HG02943 (cell line): ENCODE measurements around the gene RNU5D-1.
"Not testable (repeated sequence)": the region's sequence is repeated elsewhere in the genome, so short reads cannot be mapped to it uniquely, and the experiment has no call there.

Experiments
- ATAC-seq: cut with Tn5 transposase; IDR thresholded peaks from one replicate; pipeline ENCODE4 v1.9.1; 2021; ENCODE audit warnings: mild to moderate bottlenecking, low read depth, moderate library complexity; ENCODE audit not compliant: unreplicated experiment

Gene RNU5D-1

DNA sequence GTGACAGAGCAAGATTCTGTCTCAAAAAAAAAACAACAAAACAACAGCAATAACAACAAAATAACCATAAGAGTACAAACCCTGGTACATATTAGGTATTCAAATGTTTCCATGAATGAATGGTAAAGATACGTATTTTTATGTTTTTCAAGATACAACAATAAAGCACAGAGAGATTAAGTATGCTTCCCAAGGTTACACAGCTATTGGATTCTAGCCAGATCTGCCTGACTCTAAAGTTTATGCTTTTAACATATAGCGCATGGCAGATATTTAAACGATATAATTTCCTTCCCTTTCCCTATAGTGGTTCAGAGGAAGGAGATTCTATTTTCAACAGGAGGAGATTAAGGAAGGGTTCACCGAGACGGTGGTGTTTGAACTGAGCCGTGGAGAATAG lies 25.5 kb downstream of the RNU5D-1 start:
- ATAC-seq = no peak

DNA sequence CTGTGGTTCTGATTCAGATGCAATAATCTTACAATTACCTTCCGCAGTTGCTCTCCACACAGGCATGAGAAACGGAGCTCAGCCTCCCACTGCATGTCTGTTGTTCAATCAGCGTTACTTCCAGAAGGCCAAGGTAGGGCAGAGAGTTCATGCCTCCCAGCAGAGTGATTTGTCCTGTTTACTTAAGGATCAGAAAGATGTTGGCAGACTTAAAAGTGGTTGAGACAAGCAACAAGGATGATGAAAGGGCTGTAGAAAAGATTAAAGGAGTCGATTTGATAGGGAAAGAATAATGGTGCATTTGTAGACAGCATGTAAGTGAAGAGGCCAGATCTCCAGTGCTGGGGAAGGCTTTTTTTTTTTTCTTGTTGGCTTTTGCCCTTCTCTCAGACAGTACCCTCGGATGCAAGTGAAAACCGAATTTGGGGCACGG lies 29.8 kb downstream of the RNU5D-1 start:
- no peak for ATAC-seq

DNA sequence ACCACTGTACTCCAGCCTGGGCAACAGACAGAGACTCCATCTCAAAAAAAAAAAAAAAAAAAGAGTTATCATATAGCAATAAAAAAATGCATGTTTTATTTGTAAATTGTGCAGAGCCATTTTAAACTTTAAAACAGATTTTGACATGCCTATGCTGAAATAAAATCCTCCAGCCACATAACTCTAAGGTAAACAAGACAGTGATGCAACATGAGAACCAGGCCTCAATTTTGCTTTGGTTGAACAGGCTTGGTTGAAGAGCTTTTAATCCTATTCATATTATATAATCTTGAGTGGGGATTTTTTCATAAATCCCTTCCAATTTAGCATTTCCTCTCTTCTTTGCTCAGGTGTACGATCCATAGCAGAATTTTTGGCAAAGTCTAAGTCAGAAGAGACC lies 30.4 kb downstream of the RNU5D-1 start:
- ATAC-seq = no peak

DNA sequence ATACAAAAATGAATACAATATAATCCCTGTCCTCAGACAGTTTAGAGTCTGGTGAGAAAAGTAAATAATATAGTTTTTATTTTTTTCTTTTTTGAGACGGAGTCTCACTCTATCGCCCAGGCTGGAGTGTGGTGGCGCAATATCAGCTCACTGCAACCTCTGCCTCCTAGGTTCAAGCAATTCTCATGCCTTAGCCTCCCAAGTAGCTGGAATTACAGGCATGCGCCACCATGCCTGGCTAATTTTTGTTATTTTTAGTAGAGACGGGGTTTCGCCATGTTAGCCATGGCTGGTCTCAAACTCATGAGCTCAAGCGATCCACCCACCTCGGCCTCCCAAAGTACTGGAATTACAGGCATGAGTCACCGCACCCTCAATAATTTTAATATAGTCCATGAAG lies 31.6 kb downstream of the RNU5D-1 start:
- ATAC-seq = not testable (repeated sequence)

DNA sequence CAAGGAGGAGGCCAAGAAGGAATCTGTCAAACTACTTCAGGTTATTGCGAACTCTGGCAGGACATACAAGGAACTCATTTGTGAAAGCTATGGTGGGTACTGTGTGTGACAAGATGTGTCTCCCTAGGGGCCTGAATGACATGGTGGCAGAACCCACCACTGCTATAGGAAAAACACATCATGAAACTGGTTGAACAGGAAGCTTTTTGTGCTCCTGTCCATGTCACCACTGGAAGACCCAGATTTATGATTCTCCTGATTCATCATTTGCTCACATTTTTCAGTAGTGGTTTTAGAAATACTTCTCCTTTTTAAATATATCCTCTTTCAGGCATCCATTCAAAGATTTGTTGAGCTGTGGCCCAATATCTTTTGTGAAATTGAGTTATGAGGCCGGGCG lies 32.8 kb downstream of the RNU5D-1 start:
- ATAC-seq = no peak

DNA sequence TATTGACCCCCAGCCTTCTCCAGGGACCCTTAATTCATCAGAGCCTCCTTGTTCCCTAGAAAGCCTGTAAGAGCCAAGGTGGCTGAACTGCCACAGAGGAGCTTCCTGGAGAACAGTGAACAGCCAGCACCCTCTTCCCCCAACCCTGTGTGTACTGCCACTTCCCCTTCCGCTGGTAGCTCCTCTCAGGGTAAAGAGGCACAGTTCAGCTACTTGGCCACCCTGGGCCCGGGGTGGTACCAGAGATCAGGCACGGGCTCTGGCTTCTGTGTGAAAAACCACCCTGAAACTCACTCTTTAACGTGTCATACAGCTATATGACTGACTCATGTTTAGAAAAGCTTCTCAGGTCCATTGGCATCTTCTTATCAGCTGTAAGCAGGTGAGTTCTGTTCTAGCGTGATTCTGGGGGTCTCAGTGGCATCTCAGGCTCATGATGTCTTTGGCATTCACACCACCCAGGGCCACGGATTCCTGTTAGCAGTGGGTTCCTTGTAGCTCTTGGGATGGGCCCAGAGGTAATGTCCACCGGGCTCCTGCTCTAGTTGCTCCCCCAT lies 34.1 kb downstream of the RNU5D-1 start:
- no peak for ATAC-seq

DNA sequence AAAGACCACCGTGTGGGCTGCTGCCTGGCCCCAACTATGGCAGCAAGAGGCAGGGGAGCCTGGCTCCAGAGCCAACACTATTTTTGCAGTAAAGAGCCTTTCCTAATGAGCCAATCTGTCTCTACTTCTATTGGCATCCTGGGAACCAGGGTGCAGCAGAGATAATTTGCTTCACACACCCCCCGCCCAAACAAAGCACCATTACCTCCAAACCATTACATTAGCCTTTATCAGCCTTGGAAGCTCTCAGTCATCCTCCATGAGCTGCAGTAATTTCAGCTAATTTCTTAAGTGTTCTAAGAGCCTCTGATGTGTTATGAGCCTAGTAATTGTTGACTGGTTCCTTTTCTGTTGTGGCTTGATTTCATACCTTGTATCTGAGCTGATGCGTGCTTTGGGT lies 34.9 kb downstream of the RNU5D-1 start:
- ATAC-seq = no peak

DNA sequence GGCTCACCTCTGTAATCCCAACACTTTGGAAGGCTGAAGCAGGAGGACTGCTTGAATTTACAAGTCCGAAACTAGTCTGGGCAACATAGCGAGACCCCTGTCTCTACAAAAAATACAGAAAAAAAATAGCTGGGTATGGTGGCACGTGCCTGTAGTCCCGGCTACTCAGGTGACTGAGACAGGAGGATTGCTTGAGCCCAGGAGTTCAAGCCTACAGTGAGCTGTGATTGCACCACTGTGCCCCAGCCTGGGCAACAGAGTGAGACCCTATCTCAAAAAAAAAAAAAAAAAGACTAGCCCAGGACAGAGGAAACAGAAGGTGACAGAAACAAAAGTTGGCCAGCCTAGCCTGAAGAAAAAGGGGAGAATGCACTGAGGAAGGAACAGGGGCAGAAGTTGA lies 35.3 kb downstream of the RNU5D-1 start:
- no peak for ATAC-seq

DNA sequence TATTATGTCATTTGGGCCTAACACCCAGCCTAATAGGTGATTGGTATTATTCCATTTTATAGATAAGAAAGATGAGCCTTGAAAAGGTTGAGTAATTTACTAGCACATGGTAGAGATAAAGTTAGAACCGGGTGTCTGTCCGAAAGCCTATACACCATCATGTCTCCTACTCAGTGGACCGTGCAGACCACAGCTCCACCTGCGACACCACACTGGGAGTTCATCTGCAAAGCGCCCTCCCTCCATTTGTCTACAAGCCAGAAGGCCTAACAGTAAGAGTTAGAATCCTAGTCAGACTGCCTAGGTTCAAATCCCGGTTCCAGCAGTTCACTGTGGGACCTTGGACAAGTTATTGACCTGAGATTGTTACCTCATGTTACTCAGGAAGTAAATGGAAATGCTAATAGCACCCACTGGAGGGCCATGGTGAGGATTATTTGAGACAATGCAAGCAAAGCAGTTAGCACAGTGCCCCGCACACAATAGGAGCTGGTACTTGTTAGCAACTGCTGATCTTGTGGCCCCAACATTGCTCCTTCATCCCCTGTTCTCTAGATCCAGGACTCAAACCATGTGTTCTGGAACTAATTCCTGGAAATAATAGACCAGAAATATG lies 36.0 kb downstream of the RNU5D-1 start:
- ATAC-seq = peak; percentile 58

DNA sequence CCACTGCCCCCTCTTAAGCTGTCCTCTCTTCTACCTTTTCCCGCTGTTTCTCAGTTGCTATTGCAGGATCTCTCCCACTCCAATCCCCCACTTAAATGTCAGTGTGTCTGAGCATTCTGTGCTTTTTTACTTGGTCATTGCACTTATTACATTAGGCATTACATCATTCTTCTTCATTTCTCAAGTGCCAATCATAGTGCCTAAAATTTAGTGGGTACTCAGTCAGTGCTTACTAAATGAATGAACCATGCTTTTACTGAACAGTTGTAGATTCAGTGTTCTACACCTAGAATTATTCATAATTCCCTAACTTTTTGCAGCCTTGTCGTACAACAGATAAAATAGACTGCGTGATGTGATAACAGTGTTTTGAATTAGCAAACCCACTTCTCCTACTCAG lies 37.1 kb downstream of the RNU5D-1 start:
- no peak for ATAC-seq

DNA sequence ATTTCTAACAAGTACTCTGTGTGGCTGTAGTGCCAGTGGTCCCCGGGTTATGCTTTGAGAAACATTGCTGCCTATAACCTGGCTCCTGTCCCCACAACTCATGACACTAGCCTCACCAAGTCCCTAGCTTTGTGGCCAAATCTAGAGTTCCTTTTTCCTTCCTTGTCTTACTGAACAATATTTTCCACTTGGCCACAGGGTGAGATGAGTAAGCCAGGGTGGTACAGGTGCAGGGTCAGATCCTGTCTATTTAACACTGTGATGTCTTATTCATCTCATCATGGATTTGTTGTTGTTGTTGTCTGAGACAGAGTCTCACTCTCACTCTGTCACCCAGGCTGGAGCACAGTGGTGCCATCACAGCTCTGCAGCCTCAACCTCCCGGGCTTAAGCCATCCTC lies 37.8 kb downstream of the RNU5D-1 start:
- no peak for ATAC-seq

DNA sequence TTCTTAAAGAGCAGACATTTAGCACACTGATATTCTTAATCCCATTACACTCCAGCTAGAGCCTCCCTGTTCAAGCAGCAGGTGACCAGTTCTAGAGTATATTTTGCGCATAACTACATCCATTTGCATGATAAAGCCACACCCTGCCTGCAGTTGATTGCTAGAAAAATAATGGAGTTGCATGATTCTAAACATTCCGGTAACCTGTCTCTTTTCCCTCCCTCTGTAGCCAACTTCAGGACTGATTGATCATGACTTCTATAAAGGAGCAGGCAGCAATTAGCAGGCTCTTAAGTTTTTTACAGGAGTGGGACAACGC lies 41.6 kb downstream of the RNU5D-1 start:
- ATAC-seq = no peak

DNA sequence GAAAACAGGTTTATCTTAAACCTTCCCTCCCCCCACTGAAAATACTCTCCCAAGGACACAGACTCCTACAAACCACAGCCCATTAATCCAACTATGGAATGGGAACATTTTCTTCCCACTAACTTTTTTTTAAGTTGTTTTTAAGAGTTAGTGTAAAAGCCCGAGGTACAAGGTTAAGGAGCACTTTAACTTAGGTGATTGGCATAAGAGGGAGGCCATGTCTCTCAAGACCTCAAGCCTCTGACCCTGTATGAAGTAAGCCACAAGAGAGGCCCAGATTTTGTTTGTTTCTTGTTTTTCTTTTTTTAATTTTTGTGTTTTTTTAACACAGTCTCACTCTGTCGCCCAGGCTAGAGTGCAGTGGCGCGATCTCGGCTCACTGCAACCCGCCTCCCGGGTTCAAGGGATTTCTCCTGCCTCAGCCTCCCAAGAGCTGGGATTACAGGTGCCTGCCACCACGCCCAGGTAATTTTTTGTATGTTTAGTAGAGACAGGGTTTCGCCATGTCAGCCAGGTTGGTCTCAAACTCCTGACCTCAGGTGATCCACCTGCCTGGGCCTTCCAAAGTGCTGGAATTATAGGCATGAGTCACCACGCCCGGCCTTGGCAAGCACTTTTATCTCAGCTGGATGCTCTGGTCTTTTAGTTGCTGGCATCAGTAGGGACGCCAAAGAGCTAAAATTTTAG lies 42.1 kb downstream of the RNU5D-1 start:
- ATAC-seq = no peak

DNA sequence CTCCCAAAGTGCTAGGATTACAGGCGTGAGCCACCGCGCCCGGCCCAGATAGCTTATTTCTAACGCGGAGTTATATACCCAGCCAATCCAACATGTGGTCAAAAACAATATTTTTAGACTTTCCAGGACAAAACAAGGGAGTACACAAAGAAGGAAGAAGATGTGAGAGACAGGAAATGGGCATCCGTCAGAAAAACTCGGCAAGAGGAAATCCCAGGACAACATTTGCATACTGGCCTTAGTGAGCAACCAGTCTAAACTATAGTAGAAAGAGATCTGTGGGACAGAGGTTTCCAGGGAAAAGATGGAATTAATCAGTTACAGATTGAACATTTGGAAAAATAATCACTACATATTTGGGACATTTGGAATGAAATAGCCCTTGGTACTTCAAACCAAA lies 45.1 kb downstream of the RNU5D-1 start:
- ATAC-seq = no peak

DNA sequence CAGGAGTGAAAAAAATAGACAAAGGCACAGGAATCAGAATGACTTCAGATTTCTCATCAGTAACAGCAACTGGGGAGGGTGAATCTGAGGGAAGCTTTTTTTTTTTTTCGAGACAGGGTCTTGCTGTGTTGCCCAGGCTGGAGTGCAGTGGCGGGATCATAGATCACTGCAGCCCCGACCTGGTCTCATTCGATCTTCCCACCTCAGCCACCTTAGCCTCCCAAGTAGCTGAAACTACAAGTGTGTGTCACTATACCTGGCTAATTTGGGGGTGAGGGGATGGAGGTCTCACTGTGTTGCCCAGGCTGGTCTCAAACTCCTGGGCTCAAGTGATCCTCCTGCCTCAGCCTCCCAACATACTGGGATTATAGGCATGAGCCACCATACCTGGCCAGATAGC lies 45.8 kb downstream of the RNU5D-1 start:
- no peak for ATAC-seq

DNA sequence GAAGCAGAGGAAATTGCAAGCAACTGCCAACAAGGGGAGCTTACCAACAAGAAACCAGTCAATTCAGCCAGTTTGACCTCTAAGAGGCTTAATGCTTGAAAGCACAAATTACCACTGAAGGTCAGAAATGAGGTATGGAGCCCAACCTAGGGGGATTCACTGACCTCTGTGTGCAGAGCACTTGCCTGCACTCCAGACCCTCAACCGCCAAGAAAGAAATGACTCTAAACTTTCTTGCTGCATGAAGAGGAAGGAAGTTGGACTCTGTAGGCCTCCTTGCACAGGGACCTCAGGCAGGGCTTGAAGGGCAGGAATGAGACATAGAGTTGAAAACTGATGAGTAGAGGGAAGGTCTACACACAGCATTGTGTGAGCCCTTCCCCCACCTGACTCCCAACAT lies 46.4 kb downstream of the RNU5D-1 start:
- no peak for ATAC-seq

DNA sequence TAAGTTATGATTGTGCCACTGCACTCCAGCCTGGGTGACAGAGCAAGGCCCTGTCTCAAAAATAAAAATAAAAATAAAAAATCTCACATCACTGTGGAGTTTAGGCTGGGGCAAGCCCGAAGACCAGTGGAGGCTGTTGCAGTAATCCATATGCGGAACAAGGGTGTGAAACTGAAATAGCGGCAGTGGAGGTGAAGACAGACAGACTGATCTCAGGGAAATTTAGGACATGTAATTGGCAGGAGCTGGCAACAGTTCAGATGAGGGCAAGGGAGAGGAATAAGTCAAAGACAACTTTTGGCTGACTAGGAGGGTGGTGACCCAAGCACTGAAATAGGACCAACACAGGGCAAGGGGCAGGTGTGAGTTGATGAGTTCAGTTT lies 48.1 kb downstream of the RNU5D-1 start:
- no peak for ATAC-seq

DNA sequence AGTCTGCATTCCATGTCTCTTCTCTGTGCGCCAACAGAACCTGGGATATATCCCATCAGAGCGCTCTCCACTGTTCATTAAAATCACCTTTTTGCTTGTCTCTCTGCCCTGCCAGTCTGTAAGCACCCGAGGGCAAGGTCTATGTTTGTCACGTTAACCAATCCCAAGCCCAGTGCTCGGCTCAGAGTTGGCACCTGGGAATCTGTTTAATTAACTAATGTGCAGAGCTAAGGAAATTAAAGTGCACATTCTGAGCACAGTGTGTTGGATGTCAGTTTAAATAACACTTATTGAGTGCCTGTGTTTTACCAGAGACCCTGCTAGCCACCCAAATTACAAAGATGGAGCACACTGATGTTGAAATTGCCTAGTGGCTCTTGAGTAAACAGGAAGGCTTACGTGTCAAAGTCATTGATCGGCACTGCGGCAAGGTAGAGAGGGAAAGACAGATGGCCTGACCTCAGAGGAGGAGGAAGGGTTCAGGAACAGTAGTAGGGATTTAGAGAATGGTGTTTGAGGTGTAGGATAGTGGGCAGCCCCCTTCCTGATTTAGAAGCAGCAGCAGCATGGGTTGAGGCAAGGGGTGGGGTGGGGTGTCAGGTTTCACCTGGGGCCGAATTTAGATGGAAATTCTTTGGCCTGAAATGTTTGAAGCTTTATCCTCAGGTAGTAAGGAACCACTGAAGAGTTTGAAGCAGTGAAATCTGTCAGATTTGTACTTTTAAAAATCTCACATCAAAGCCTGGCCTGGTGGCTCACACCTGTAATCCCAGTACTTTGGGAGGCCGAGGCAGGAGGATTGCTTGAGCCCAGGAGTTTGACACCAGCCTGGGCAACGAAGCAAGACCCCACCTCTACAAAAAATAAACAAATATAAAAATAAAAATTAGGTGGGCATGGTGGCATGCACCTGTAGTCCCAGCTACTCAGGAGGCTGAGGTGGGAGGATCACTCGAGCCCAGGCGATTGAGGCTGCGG lies 48.8 kb downstream of the RNU5D-1 start:
- no peak for ATAC-seq
